ENCODE data around the gene WIPF2.

Gene WIPF2

DNA sequence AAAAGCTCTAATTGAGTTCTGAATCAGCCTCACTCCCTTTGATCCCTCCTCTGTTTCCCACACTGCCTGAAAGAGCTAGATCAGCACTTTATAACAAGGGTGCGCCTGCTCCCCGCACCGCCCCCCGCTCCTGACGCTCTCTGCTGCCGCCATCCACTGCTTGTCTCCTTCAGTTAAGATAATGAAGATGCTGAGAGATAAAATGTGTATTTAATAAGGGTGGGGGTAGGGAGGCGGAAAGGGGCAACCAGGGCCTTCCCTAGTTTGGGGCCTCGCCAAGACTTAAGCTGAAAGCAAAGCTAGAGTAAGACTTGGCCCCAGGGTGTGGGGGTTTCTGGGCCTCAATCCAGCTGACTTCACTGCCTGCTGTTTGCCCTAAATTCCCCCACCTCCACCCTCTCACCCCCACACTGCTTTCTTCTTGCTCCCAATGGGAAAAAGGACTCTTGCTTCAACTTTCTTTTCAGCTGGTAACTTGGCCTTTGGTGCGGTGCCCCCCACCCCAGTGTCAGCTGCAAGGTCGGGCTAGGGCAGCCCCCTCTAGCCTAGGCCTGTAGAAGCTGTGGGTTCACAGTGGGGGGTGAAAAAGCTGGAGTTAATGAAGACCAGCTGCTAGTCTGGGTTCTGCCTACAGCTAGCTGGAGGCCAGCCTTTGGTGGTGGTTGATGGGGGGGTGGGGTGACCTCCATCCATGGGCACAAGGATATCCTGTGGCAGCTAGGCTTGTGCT, 88.1 kb downstream of the WIPF2 start (continued):
- TF ChIP-seq ZNF354C (tag by site-specific recombination; IDR thresholded peaks at IDR 0.05; ENCODE audit: borderline replicate concordance, low read depth) (no peak), ZNF529 (tag by site-specific recombination; IDR thresholded peaks at IDR 0.05; ENCODE audit: insufficient replicate concordance) (no peak), SP2 (tag by site-specific recombination; IDR thresholded peaks at IDR 0.05) (peak; percentile 6; the same call in 1 of the 2 replicates), ZNF777 (tag by site-specific recombination; IDR thresholded peaks at IDR 0.05; ENCODE audit: borderline replicate concordance) (no peak), EGR2 (tag by site-specific recombination; IDR thresholded peaks at IDR 0.05; ENCODE audit: low read depth) (peak; percentile 94), ZNF10 (tag by site-specific recombination; IDR thresholded peaks at IDR 0.05) (peak; percentile 88), TCF7L2 (IDR thresholded peaks at IDR 0.05; ENCODE audit: borderline replicate concordance, low read depth, low read length) (peak; percentile 53; the same call in 1 of the 2 replicates), ZNF175 (tag by site-specific recombination; IDR thresholded peaks at IDR 0.05) (no peak), ZNF473 (tag by site-specific recombination; IDR thresholded peaks at IDR 0.05) (no peak), ZNF768 (tag by site-specific recombination; IDR thresholded peaks at IDR 0.05) (no peak), GLI4 (tag by site-specific recombination; IDR thresholded peaks at IDR 0.05) (no peak), REPIN1 (tag by site-specific recombination; IDR thresholded peaks at IDR 0.05; ENCODE audit: low read depth) (no peak), ZNF791 (tag by site-specific recombination; IDR thresholded peaks at IDR 0.05) (no peak), RBAK (tag by site-specific recombination; IDR thresholded peaks at IDR 0.05) (no peak), ZNF555 (tag by site-specific recombination; conservative IDR thresholded peaks at IDR 0.05) (no peak), ZNF416 (tag by site-specific recombination; IDR thresholded peaks at IDR 0.05) (no peak), ZNF423 (tag by site-specific recombination; IDR thresholded peaks at IDR 0.05) (no peak; the same call in none of the 2 replicates), ZNF169 (tag by site-specific recombination; IDR thresholded peaks at IDR 0.05) (no peak), ZNF785 (tag by site-specific recombination; IDR thresholded peaks at IDR 0.05) (no peak), ZNF596 (tag by site-specific recombination; IDR thresholded peaks at IDR 0.05) (peak; percentile 45; the same call in 1 of the 2 replicates), KLF9 (tag by site-specific recombination; IDR thresholded peaks at IDR 0.05; ENCODE audit: low read depth) (no peak)
- TF ChIP-seq, protein P1, sequence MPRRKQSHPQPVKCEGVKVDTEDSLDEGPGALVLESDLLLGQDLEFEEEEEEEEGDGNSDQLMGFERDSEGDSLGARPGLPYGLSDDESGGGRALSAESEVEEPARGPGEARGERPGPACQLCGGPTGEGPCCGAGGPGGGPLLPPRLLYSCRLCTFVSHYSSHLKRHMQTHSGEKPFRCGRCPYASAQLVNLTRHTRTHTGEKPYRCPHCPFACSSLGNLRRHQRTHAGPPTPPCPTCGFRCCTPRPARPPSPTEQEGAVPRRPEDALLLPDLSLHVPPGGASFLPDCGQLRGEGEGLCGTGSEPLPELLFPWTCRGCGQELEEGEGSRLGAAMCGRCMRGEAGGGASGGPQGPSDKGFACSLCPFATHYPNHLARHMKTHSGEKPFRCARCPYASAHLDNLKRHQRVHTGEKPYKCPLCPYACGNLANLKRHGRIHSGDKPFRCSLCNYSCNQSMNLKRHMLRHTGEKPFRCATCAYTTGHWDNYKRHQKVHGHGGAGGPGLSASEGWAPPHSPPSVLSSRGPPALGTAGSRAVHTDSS (tag by site-specific recombination; IDR thresholded peaks at IDR 0.05): no peak
- TF ChIP-seq, protein P2, sequence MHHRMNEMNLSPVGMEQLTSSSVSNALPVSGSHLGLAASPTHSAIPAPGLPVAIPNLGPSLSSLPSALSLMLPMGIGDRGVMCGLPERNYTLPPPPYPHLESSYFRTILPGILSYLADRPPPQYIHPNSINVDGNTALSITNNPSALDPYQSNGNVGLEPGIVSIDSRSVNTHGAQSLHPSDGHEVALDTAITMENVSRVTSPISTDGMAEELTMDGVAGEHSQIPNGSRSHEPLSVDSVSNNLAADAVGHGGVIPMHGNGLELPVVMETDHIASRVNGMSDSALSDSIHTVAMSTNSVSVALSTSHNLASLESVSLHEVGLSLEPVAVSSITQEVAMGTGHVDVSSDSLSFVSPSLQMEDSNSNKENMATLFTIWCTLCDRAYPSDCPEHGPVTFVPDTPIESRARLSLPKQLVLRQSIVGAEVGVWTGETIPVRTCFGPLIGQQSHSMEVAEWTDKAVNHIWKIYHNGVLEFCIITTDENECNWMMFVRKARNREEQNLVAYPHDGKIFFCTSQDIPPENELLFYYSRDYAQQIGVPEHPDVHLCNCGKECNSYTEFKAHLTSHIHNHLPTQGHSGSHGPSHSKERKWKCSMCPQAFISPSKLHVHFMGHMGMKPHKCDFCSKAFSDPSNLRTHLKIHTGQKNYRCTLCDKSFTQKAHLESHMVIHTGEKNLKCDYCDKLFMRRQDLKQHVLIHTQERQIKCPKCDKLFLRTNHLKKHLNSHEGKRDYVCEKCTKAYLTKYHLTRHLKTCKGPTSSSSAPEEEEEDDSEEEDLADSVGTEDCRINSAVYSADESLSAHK (tag by site-specific recombination; IDR thresholded peaks at IDR 0.05): peak; percentile 56
- TF ChIP-seq, protein P3, sequence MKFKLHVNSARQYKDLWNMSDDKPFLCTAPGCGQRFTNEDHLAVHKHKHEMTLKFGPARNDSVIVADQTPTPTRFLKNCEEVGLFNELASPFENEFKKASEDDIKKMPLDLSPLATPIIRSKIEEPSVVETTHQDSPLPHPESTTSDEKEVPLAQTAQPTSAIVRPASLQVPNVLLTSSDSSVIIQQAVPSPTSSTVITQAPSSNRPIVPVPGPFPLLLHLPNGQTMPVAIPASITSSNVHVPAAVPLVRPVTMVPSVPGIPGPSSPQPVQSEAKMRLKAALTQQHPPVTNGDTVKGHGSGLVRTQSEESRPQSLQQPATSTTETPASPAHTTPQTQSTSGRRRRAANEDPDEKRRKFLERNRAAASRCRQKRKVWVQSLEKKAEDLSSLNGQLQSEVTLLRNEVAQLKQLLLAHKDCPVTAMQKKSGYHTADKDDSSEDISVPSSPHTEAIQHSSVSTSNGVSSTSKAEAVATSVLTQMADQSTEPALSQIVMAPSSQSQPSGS (tag by site-specific recombination; IDR thresholded peaks at IDR 0.05; ENCODE audit: low read depth): no peak
- TF ChIP-seq, protein P4, sequence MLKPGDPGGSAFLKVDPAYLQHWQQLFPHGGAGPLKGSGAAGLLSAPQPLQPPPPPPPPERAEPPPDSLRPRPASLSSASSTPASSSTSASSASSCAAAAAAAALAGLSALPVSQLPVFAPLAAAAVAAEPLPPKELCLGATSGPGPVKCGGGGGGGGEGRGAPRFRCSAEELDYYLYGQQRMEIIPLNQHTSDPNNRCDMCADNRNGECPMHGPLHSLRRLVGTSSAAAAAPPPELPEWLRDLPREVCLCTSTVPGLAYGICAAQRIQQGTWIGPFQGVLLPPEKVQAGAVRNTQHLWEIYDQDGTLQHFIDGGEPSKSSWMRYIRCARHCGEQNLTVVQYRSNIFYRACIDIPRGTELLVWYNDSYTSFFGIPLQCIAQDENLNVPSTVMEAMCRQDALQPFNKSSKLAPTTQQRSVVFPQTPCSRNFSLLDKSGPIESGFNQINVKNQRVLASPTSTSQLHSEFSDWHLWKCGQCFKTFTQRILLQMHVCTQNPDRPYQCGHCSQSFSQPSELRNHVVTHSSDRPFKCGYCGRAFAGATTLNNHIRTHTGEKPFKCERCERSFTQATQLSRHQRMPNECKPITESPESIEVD (tag by site-specific recombination; IDR thresholded peaks at IDR 0.05): no peak
- TF ChIP-seq, protein P5, sequence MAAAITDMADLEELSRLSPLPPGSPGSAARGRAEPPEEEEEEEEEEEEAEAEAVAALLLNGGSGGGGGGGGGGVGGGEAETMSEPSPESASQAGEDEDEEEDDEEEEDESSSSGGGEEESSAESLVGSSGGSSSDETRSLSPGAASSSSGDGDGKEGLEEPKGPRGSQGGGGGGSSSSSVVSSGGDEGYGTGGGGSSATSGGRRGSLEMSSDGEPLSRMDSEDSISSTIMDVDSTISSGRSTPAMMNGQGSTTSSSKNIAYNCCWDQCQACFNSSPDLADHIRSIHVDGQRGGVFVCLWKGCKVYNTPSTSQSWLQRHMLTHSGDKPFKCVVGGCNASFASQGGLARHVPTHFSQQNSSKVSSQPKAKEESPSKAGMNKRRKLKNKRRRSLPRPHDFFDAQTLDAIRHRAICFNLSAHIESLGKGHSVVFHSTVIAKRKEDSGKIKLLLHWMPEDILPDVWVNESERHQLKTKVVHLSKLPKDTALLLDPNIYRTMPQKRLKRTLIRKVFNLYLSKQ (tag by site-specific recombination; IDR thresholded peaks at IDR 0.05; ENCODE audit: borderline replicate concordance): no peak
- TF ChIP-seq, protein P6, sequence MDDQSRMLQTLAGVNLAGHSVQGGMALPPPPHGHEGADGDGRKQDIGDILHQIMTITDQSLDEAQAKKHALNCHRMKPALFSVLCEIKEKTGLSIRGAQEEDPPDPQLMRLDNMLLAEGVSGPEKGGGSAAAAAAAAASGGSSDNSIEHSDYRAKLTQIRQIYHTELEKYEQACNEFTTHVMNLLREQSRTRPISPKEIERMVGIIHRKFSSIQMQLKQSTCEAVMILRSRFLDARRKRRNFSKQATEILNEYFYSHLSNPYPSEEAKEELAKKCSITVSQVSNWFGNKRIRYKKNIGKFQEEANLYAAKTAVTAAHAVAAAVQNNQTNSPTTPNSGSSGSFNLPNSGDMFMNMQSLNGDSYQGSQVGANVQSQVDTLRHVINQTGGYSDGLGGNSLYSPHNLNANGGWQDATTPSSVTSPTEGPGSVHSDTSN (CRISPR knock-in tag; IDR thresholded peaks at IDR 0.05): no peak
- TF ChIP-seq, protein P7, sequence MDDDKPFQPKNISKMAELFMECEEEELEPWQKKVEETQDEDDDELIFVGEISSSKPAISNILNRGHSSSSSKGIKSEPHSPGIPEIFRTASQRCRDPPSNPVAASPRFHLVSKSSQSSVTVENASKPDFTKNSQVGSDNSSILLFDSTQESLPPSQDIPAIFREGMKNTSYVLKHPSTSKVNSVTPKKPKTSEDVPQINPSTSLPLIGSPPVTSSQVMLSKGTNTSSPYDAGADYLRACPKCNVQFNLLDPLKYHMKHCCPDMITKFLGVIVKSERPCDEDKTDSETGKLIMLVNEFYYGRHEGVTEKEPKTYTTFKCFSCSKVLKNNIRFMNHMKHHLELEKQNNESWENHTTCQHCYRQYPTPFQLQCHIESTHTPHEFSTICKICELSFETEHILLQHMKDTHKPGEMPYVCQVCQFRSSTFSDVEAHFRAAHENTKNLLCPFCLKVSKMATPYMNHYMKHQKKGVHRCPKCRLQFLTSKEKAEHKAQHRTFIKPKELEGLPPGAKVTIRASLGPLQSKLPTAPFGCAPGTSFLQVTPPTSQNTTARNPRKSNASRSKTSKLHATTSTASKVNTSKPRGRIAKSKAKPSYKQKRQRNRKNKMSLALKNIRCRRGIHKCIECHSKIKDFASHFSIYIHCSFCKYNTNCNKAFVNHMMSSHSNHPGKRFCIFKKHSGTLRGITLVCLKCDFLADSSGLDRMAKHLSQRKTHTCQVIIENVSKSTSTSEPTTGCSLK (tag by site-specific recombination; IDR thresholded peaks at IDR 0.05): no peak
